Measurements from ENCODE around the gene DDX60. TPM values are rescaled to one million over a fixed set of nuclear protein-coding genes. Genes with fewer than 3 reads are reported as not detected.
"Not testable (repeated sequence)": the region's sequence is repeated elsewhere in the genome, so short reads cannot be mapped to it uniquely, and the experiment has no call there.

The DDX60 gene
- polyA plus RNA-seq, 6 donors from 2014 or later = 9.4 to 24.7 (median 19.1) TPM

GRCh38 chr4:168218645-168219044 is 99.9 kb downstream of the DDX60 start:
- H3K9me3 Mint-ChIP-seq = peaks cover 3 to 25% (median 8%) of the 10 kb centered on the region in 7 donors
- no peak overlapping the region for H3K4me3 Mint-ChIP-seq
- DNase-seq (no peak), ATAC-seq (ENCODE audit: low read depth in 2 of 2) (no peak)
- H3K27me3 Mint-ChIP-seq = no peaks in the 10 kb centered on the region
- peaks cover 66 to 73% of the 10 kb centered on the region in 2 donors for H3K36me3 Mint-ChIP-seq
- H3K27ac Mint-ChIP-seq = no peak overlapping the region
- no peaks in the 10 kb centered on the region for H3K4me1 Mint-ChIP-seq

- ATAC-seq (ENCODE audit: low read depth in 2 of 2); DNase-seq; H3K4me1 Mint-ChIP-seq; H3K27me3 Mint-ChIP-seq; H3K4me3 Mint-ChIP-seq: not testable (repeated sequence)
- peaks cover 3 to 37% (median 12%) of the 10 kb centered on the region in 7 donors for H3K9me3 Mint-ChIP-seq
- H3K27ac Mint-ChIP-seq = peak overlapping the region in 1 of 6 donors; percentile 19
- H3K36me3 Mint-ChIP-seq = peaks cover 33 to 43% of the 10 kb centered on the region in 2 donors
These were observed 105.0 kb downstream of the DDX60 start for GRCh38 chr4:168213511-168213910.

GRCh38 chr4:168212656-168213055 is 105.9 kb downstream of the DDX60 start:
- H3K27me3 Mint-ChIP-seq = no peaks in the 10 kb centered on the region
- peaks cover 3 to 37% (median 11%) of the 10 kb centered on the region in 7 donors for H3K9me3 Mint-ChIP-seq
- H3K27ac Mint-ChIP-seq = no peak overlapping the region
- peaks cover 0 to 6% (median 0%) of the 10 kb centered on the region in 3 donors for H3K4me1 Mint-ChIP-seq
- no peak overlapping the region for H3K4me3 Mint-ChIP-seq
- ATAC-seq (ENCODE audit: low read depth in 2 of 2) = no peak
- peaks cover 24 to 39% of the 10 kb centered on the region in 2 donors for H3K36me3 Mint-ChIP-seq
- no peak for DNase-seq

- Mint-ChIP-seq H3K27ac (peak overlapping the region in 1 of 6 donors; percentile 60), H3K9me3 (peaks cover 9 to 36% (median 20%) of the 10 kb centered on the region in 7 donors), H3K4me1 (peaks cover 0 to 6% (median 0%) of the 10 kb centered on the region in 3 donors), H3K36me3 (peaks cover 13 to 20% of the 10 kb centered on the region in 2 donors), H3K4me3 (no peak overlapping the region), H3K27me3 (no peaks in the 10 kb centered on the region)
- ATAC-seq (ENCODE audit: low read depth in 2 of 2) (no peak), DNase-seq (no peak)
These were observed 109.5 kb downstream of the DDX60 start for GRCh38 chr4:168208957-168209614.

GRCh38 chr4:168203233-168203911 is 115.2 kb downstream of the DDX60 start:
- no peak overlapping the region for H3K4me3 Mint-ChIP-seq
- peaks cover 17 to 47% (median 38%) of the 10 kb centered on the region in 7 donors for H3K9me3 Mint-ChIP-seq
- H3K27ac Mint-ChIP-seq = no peak overlapping the region
- DNase-seq (no peak), ATAC-seq (ENCODE audit: low read depth in 2 of 2) (no peak)
- no peaks in the 10 kb centered on the region for H3K4me1 Mint-ChIP-seq
- H3K36me3 Mint-ChIP-seq = peaks cover 13 to 32% of the 10 kb centered on the region in 2 donors
- H3K27me3 Mint-ChIP-seq = no peaks in the 10 kb centered on the region

GRCh38 chr4:168200685-168201084 is 117.9 kb downstream of the DDX60 start:
- Mint-ChIP-seq H3K9me3 (peaks cover 15 to 44% (median 34%) of the 10 kb centered on the region in 7 donors), H3K27me3 (no peaks in the 10 kb centered on the region), H3K36me3 (peaks cover 8 to 26% of the 10 kb centered on the region in 2 donors), H3K4me3 (no peak overlapping the region), H3K27ac (no peak overlapping the region), H3K4me1 (no peaks in the 10 kb centered on the region)
- no peak for ATAC-seq (ENCODE audit: low read depth in 2 of 2)
- DNase-seq = no peak

- Mint-ChIP-seq H3K27ac (no peak overlapping the region), H3K4me1 (no peaks in the 10 kb centered on the region), H3K36me3 (peaks cover 8 to 16% of the 10 kb centered on the region in 2 donors), H3K27me3 (no peaks in the 10 kb centered on the region), H3K4me3 (no peak overlapping the region), H3K9me3 (peaks cover 13 to 33% (median 25%) of the 10 kb centered on the region in 7 donors)
- DNase-seq = no peak
- no peak for ATAC-seq (ENCODE audit: low read depth in 2 of 2)
These were observed 119.1 kb downstream of the DDX60 start for GRCh38 chr4:168199260-168199957.

GRCh38 chr4:168197926-168198325 is 120.6 kb downstream of the DDX60 start:
- peak overlapping the region in 1 of 6 donors; percentile 13 for H3K27ac Mint-ChIP-seq
- peaks cover 4 to 20% (median 13%) of the 10 kb centered on the region in 7 donors for H3K9me3 Mint-ChIP-seq
- H3K27me3 Mint-ChIP-seq = no peaks in the 10 kb centered on the region
- no peaks in the 10 kb centered on the region for H3K4me1 Mint-ChIP-seq
- no peak overlapping the region for H3K4me3 Mint-ChIP-seq
- ATAC-seq (ENCODE audit: low read depth in 2 of 2) = no peak
- peaks cover 8 to 9% of the 10 kb centered on the region in 2 donors for H3K36me3 Mint-ChIP-seq
- DNase-seq = no peak

GRCh38 chr4:168188754-168189153 is 129.8 kb downstream of the DDX60 start:
- no peak for DNase-seq
- no peaks in the 10 kb centered on the region for H3K4me1 Mint-ChIP-seq
- no peak for ATAC-seq (ENCODE audit: low read depth in 2 of 2)
- H3K27me3 Mint-ChIP-seq = no peaks in the 10 kb centered on the region
- H3K9me3 Mint-ChIP-seq = peaks cover 0 to 6% (median 2%) of the 10 kb centered on the region in 7 donors
- H3K4me3 Mint-ChIP-seq = no peak overlapping the region
- H3K36me3 Mint-ChIP-seq = peaks cover 0 to 8% of the 10 kb centered on the region in 2 donors
- peak overlapping the region in 1 of 6 donors; percentile 22 for H3K27ac Mint-ChIP-seq

GRCh38 chr4:168183717-168184571 is 134.6 kb downstream of the DDX60 start:
- H3K27ac Mint-ChIP-seq = peak overlapping the region in 1 of 6 donors; percentile 12
- H3K36me3 Mint-ChIP-seq = peaks cover 0 to 5% of the 10 kb centered on the region in 2 donors
- no peaks in the 10 kb centered on the region for H3K27me3 Mint-ChIP-seq
- no peak overlapping the region for H3K4me3 Mint-ChIP-seq
- no peaks in the 10 kb centered on the region for H3K4me1 Mint-ChIP-seq
- no peak for ATAC-seq (ENCODE audit: low read depth in 2 of 2)
- peaks cover 0 to 4% (median 1%) of the 10 kb centered on the region in 7 donors for H3K9me3 Mint-ChIP-seq
- no peak for DNase-seq

GRCh38 chr4:168177546-168178149 is 140.9 kb downstream of the DDX60 start:
- ATAC-seq (ENCODE audit: low read depth in 2 of 2) (no peak), DNase-seq (no peak)
- no peaks in the 10 kb centered on the region for H3K36me3 Mint-ChIP-seq
- no peaks in the 10 kb centered on the region for H3K4me1 Mint-ChIP-seq
- H3K4me3 Mint-ChIP-seq = no peak overlapping the region
- H3K27me3 Mint-ChIP-seq = no peaks in the 10 kb centered on the region
- H3K9me3 Mint-ChIP-seq = no peaks in the 10 kb centered on the region
- peak overlapping the region in 1 of 6 donors; percentile 31 for H3K27ac Mint-ChIP-seq

GRCh38 chr4:168174308-168174707 is 144.2 kb downstream of the DDX60 start:
- no peak for DNase-seq
- H3K36me3 Mint-ChIP-seq = no peaks in the 10 kb centered on the region
- no peak overlapping the region for H3K4me3 Mint-ChIP-seq
- no peaks in the 10 kb centered on the region for H3K4me1 Mint-ChIP-seq
- no peak overlapping the region for H3K27ac Mint-ChIP-seq
- no peaks in the 10 kb centered on the region for H3K27me3 Mint-ChIP-seq
- ATAC-seq (ENCODE audit: low read depth in 2 of 2) = no peak
- H3K9me3 Mint-ChIP-seq = no peaks in the 10 kb centered on the region

All from naive B cell (primary cell).